ENCODE results near the gene DNAAF5. TPM values are rescaled to one million over a fixed set of nuclear protein-coding genes. Genes with fewer than 3 reads are reported as not detected.

The DNAAF5 gene
- total and polyA plus RNA-seq, 9 donors, result 14.3 to 28.4 (median 26.2) TPM

- no peaks in the 10 kb centered on the region for H3K27me3 ChIP-seq (ENCODE audit: control insufficient read depth, insufficient read depth, low read length)
- peak overlapping the region; percentile 87 for H3K27ac ChIP-seq (ENCODE audit: low read length)
- peaks cover 44% of the 10 kb centered on the region for H3K4me1 ChIP-seq (ENCODE audit: control insufficient read depth, insufficient read depth, low read length)
- no peak for DNase-seq
- H3K36me3 ChIP-seq (ENCODE audit: control insufficient read depth, insufficient read depth, low read length), result peaks cover 19% of the 10 kb centered on the region
- 90% methylated on average over 22 of the region's 29 CpGs for WGBS (ENCODE audit: insufficient coverage)
- H3K4me3 ChIP-seq (ENCODE audit: low read length), result no peak overlapping the region
- H3K9me3 ChIP-seq (replicated peaks; ENCODE audit: control insufficient read depth, low read depth, low read length), result peaks cover 2% of the 10 kb centered on the region
Observed at GRCh38 chr7:729140-730000, 2.9 kb downstream of the DNAAF5 start.

- peaks cover 21% of the 10 kb centered on the region for H3K36me3 ChIP-seq (ENCODE audit: control insufficient read depth, insufficient read depth, low read length)
- H3K4me1 ChIP-seq (ENCODE audit: control insufficient read depth, insufficient read depth, low read length), result peaks cover 41% of the 10 kb centered on the region
- 90% methylated on average over 18 of the region's 23 CpGs for WGBS (ENCODE audit: insufficient coverage)
- H3K27me3 ChIP-seq (ENCODE audit: control insufficient read depth, insufficient read depth, low read length), result no peaks in the 10 kb centered on the region
- peak overlapping the region; percentile 87 for H3K27ac ChIP-seq (ENCODE audit: low read length)
- H3K9me3 ChIP-seq (replicated peaks; ENCODE audit: control insufficient read depth, low read depth, low read length), result peaks cover 6% of the 10 kb centered on the region
- H3K4me3 ChIP-seq (ENCODE audit: low read length), result no peak overlapping the region
- DNase-seq, result peak; percentile 49
Observed at GRCh38 chr7:730501-731439, 4.3 kb downstream of the DNAAF5 start.

- peak overlapping the region; percentile 79 for H3K27ac ChIP-seq (ENCODE audit: low read length)
- peaks cover 6% of the 10 kb centered on the region for H3K9me3 ChIP-seq (replicated peaks; ENCODE audit: control insufficient read depth, low read depth, low read length)
- no peaks in the 10 kb centered on the region for H3K27me3 ChIP-seq (ENCODE audit: control insufficient read depth, insufficient read depth, low read length)
- DNase-seq, result no peak
- WGBS (ENCODE audit: insufficient coverage), result 88% methylated on average over 10 of the region's 17 CpGs
- H3K4me1 ChIP-seq (ENCODE audit: control insufficient read depth, insufficient read depth, low read length), result peaks cover 35% of the 10 kb centered on the region
- no peak overlapping the region for H3K4me3 ChIP-seq (ENCODE audit: low read length)
- H3K36me3 ChIP-seq (ENCODE audit: control insufficient read depth, insufficient read depth, low read length), result peaks cover 21% of the 10 kb centered on the region
Observed at GRCh38 chr7:731440-732085, 5.1 kb downstream of the DNAAF5 start.

GRCh38 chr7:732094-732541, 5.6 kb downstream of the DNAAF5 start:
- peaks cover 35% of the 10 kb centered on the region for H3K4me1 ChIP-seq (ENCODE audit: control insufficient read depth, insufficient read depth, low read length)
- DNase-seq, result peak; percentile 61
- H3K27me3 ChIP-seq (ENCODE audit: control insufficient read depth, insufficient read depth, low read length), result no peaks in the 10 kb centered on the region
- H3K27ac ChIP-seq (ENCODE audit: low read length), result peak overlapping the region; percentile 79
- H3K4me3 ChIP-seq (ENCODE audit: low read length), result no peak overlapping the region
- H3K36me3 ChIP-seq (ENCODE audit: control insufficient read depth, insufficient read depth, low read length), result peaks cover 21% of the 10 kb centered on the region
- peaks cover 6% of the 10 kb centered on the region for H3K9me3 ChIP-seq (replicated peaks; ENCODE audit: control insufficient read depth, low read depth, low read length)
- WGBS (ENCODE audit: insufficient coverage), result 79% methylated on average over 17 of the region's 17 CpGs

- DNase-seq, result no peak
- no peak overlapping the region for H3K4me3 ChIP-seq (ENCODE audit: low read length)
- peaks cover 6% of the 10 kb centered on the region for H3K9me3 ChIP-seq (replicated peaks; ENCODE audit: control insufficient read depth, low read depth, low read length)
- H3K27me3 ChIP-seq (ENCODE audit: control insufficient read depth, insufficient read depth, low read length), result no peaks in the 10 kb centered on the region
- WGBS (ENCODE audit: insufficient coverage), result 71% methylated on average over 1 of the region's 3 CpGs
- H3K4me1 ChIP-seq (ENCODE audit: control insufficient read depth, insufficient read depth, low read length), result peaks cover 35% of the 10 kb centered on the region
- peak overlapping the region; percentile 79 for H3K27ac ChIP-seq (ENCODE audit: low read length)
- peaks cover 21% of the 10 kb centered on the region for H3K36me3 ChIP-seq (ENCODE audit: control insufficient read depth, insufficient read depth, low read length)
Observed at GRCh38 chr7:732556-732955, 6.1 kb downstream of the DNAAF5 start.

GRCh38 chr7:734214-734613, 7.7 kb downstream of the DNAAF5 start:
- no peak for DNase-seq
- H3K9me3 ChIP-seq (replicated peaks; ENCODE audit: control insufficient read depth, low read depth, low read length), result peaks cover 6% of the 10 kb centered on the region
- peaks cover 19% of the 10 kb centered on the region for H3K36me3 ChIP-seq (ENCODE audit: control insufficient read depth, insufficient read depth, low read length)
- H3K27me3 ChIP-seq (ENCODE audit: control insufficient read depth, insufficient read depth, low read length), result no peaks in the 10 kb centered on the region
- H3K4me1 ChIP-seq (ENCODE audit: control insufficient read depth, insufficient read depth, low read length), result peaks cover 27% of the 10 kb centered on the region
- WGBS (ENCODE audit: insufficient coverage), result no CpG with 5 or more reads among the region's 4 CpGs
- H3K4me3 ChIP-seq (ENCODE audit: low read length), result no peak overlapping the region
- H3K27ac ChIP-seq (ENCODE audit: low read length), result no peak overlapping the region

- H3K4me1 ChIP-seq (ENCODE audit: control insufficient read depth, insufficient read depth, low read length), result peaks cover 25% of the 10 kb centered on the region
- no peak overlapping the region for H3K27ac ChIP-seq (ENCODE audit: low read length)
- H3K36me3 ChIP-seq (ENCODE audit: control insufficient read depth, insufficient read depth, low read length), result peaks cover 19% of the 10 kb centered on the region
- H3K4me3 ChIP-seq (ENCODE audit: low read length), result no peak overlapping the region
- DNase-seq, result no peak
- H3K9me3 ChIP-seq (replicated peaks; ENCODE audit: control insufficient read depth, low read depth, low read length), result peaks cover 6% of the 10 kb centered on the region
- 99% methylated on average over 10 of the region's 11 CpGs for WGBS (ENCODE audit: insufficient coverage)
- H3K27me3 ChIP-seq (ENCODE audit: control insufficient read depth, insufficient read depth, low read length), result no peaks in the 10 kb centered on the region
Observed at GRCh38 chr7:734808-735207, 8.3 kb downstream of the DNAAF5 start.

GRCh38 chr7:738241-738640, 11.7 kb downstream of the DNAAF5 start:
- no peak for DNase-seq
- 100% methylated on average over 2 of the region's 5 CpGs for WGBS (ENCODE audit: insufficient coverage)

GRCh38 chr7:738723-739454, 12.4 kb downstream of the DNAAF5 start:
- DNase-seq, result peak; percentile 33
- WGBS (ENCODE audit: insufficient coverage), result 90% methylated on average over 22 of the region's 24 CpGs
- peaks cover 4% of the 10 kb centered on the region for H3K4me1 ChIP-seq (ENCODE audit: control insufficient read depth, insufficient read depth, low read length)

More at GRCh38 chr7:738241-738640, 11.7 kb downstream of the DNAAF5 start:
- H3K4me3 ChIP-seq (ENCODE audit: low read length), result no peak overlapping the region
- H3K27ac ChIP-seq (ENCODE audit: low read length), result no peak overlapping the region
- H3K4me1 ChIP-seq (ENCODE audit: control insufficient read depth, insufficient read depth, low read length), result peaks cover 4% of the 10 kb centered on the region
- peaks cover 6% of the 10 kb centered on the region for H3K9me3 ChIP-seq (replicated peaks; ENCODE audit: control insufficient read depth, low read depth, low read length)
- H3K36me3 ChIP-seq (ENCODE audit: control insufficient read depth, insufficient read depth, low read length), result peaks cover 39% of the 10 kb centered on the region
- H3K27me3 ChIP-seq (ENCODE audit: control insufficient read depth, insufficient read depth, low read length), result no peaks in the 10 kb centered on the region

More at GRCh38 chr7:738723-739454, 12.4 kb downstream of the DNAAF5 start:
- Histone ChIP-seq H3K27ac (ENCODE audit: low read length) (no peak overlapping the region), H3K27me3 (ENCODE audit: control insufficient read depth, insufficient read depth, low read length) (no peaks in the 10 kb centered on the region), H3K9me3 (replicated peaks; ENCODE audit: control insufficient read depth, low read depth, low read length) (peaks cover 6% of the 10 kb centered on the region), H3K4me3 (ENCODE audit: low read length) (no peak overlapping the region), H3K36me3 (ENCODE audit: control insufficient read depth, insufficient read depth, low read length) (peaks cover 41% of the 10 kb centered on the region)
